GM08714 (cell line): ENCODE results near the gene RRBP1.
"Not testable (repeated sequence)": the region's sequence is repeated elsewhere in the genome, so short reads cannot be mapped to it uniquely, and the experiment has no call there.

Experiments
- H3K4me3 ChIP-seq: fragments of 200-500 bp; sonication (Bioruptor generic); 2 replicates; pipeline ENCODE4 v1.5.1; 2014; ENCODE audit warnings: mild to moderate bottlenecking, low read length, inconsistent platforms
- ZNF274 ChIP-seq: IDR thresholded peaks from 2 replicates; pipeline ENCODE4 v1.6.1; 2012; ENCODE audit warnings: mild to moderate bottlenecking, low read depth, low read length

The RRBP1 gene

DNA sequence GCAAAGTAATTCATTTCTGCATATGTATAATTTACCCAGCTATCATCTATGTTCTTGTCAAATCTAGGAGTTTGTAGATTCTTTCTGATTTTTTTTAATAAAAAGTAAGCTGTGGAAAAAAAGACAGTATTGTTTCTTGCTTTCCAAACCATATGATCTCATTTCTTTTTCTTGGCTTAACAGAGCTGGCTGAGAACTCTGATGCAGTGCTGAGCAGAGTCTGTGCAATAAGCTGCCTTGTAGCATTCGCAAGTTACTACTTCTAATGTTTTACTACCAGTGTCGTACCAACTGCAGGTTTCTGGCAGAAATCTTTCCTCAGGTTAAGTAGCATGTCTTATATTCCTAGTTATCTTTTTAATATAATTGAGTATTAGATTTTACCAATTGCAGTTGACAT lies 15.6 kb downstream of the RRBP1 start:
- no peak for TF ChIP-seq ZNF274
- no peak overlapping the region for H3K4me3 ChIP-seq

- no peak overlapping the region for H3K4me3 ChIP-seq
- TF ChIP-seq ZNF274: no peak
Observed at GRCh38 chr20:17665756-17666155, 16.3 kb downstream of the RRBP1 start.

DNA sequence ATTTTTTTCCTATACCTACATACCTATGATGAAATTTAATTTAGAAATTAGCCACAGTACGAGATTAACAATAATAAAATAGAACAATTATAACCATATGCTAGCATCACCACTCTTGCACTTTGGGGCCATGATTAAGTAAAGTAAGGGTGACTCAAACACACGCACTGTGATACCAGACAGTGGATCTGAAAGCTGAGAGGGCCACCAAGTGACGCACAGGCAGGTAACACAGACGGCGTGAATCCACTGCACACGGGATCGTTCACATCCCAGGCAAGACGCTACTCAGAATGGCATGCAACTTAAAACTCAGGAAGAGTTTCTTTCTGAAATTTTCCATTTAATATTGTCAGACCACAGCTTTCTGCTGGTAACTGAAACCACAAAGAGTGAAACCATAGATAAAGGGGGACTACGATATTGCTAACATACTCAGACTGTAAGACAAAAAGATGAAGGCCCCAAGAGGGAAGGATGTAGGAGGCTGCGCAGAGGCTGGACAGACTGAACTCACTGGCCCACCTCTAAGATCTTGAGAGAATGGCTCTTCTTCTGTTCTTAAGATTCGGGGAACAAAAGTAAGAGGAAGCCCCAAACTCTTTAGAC lies 17.9 kb downstream of the RRBP1 start:
- TF ChIP-seq ZNF274: no peak

GRCh38 chr20:17663486-17663885 lies 18.6 kb downstream of the RRBP1 start:
- no peak overlapping the region for H3K4me3 ChIP-seq
- no peak for TF ChIP-seq ZNF274

More for the DNA sequence above, 17.9 kb downstream of the RRBP1 start:
- no peak overlapping the region for H3K4me3 ChIP-seq

GRCh38 chr20:17663040-17663399 lies 19.0 kb downstream of the RRBP1 start:
- H3K4me3 ChIP-seq: no peak overlapping the region
- TF ChIP-seq ZNF274: no peak

GRCh38 chr20:17662333-17663039 lies 19.6 kb downstream of the RRBP1 start:
- H3K4me3 ChIP-seq: no peak overlapping the region
- no peak for TF ChIP-seq ZNF274

DNA sequence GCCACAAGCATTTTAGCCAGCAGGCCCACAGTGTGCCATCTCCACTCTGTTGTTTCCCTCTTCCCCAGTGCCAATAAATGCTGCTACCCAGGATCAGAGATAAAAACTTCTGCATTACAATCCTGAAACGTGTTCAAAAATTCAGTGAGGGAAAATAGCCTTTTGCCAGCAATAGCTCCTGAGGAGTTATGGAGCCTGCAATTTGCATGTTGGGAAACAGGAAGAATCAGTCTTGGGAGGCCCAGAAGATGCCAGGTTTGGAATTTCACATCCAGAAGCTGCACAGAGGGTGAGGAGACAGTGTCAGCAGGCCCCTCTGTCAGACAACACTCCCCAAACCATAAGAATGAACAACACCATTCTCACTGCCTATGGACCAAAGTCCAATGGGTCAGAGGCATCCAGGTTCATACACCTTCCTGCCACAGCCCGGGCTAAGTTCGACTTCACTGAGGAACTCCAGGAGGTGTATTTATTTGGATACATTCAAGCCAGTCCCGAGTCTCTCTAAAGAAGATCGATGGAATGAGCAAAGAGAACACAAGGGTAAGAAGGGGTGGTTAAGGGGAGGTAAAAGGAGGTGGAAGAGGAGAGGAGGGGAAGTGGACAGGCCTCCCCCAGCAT lies 20.8 kb downstream of the RRBP1 start:
- no peak overlapping the region for H3K4me3 ChIP-seq
- no peak for TF ChIP-seq ZNF274

GRCh38 chr20:17660667-17661066 lies 21.4 kb downstream of the RRBP1 start:
- H3K4me3 ChIP-seq: no peak overlapping the region

GRCh38 chr20:17659801-17660200 lies 22.2 kb downstream of the RRBP1 start:
- TF ChIP-seq ZNF274: no peak
- H3K4me3 ChIP-seq: no peak overlapping the region

More at GRCh38 chr20:17660667-17661066, 21.4 kb downstream of the RRBP1 start:
- TF ChIP-seq ZNF274: no peak

GRCh38 chr20:17659344-17659743 lies 22.7 kb downstream of the RRBP1 start:
- not testable (repeated sequence) for H3K4me3 ChIP-seq

DNA sequence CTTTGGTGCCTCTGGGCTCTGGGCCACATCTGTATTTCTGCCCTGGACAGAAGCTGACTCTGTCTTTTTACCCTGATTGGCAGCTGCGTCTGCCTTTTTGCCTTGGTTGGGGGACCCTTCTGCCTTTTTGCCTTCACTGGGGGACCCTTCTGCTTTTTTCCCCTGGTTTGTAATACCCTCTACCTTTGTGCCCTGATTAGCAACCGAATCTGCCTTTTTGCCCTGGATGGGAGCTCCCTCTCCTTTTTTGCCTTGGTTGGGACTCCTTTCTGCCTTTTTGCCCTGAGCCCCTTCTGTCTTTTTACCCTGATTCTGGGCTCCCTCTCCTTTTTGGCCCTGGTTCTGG lies 23.4 kb downstream of the RRBP1 start:
- no peak overlapping the region for H3K4me3 ChIP-seq
- TF ChIP-seq ZNF274: no peak

- no peak for TF ChIP-seq ZNF274
- no peak overlapping the region for H3K4me3 ChIP-seq
Observed at GRCh38 chr20:17657898-17658647, 24.0 kb downstream of the RRBP1 start.

DNA sequence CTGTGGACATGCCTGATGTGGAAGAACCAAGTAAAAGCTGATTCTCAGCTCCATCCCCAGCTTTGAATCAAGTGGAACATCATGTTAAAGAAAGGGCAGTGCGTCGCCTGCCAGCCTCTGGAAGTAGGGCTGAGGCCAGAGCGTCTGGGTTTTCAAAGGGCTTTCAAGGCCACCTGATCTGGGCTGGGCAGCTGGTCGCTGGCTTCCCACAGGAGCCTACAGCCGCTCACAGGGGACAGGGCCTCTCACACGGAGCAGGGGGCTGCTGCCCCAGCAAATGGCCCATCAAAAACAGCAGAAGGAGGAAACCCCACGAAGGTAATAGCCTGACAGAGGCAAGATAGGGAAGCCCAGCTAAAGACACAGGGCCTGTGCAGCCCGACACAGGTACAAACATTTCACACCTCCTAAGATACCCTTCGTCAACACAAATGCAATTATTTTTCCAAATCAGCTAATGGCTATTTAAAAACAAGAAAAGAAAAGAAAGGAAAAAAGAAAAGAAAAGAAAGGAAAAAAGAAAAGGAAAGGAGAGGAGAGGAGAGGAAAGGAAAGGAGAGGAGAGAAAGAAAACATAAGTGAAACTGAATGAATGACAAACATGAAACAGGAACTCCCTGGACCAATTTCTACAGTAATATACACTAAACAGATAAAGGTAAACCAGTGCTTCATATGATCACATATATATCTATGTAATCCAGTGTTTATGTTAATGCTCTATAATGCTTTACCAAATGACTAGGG lies 24.8 kb downstream of the RRBP1 start:
- H3K4me3 ChIP-seq: no peak overlapping the region
- no peak for TF ChIP-seq ZNF274

GRCh38 chr20:17655865-17656479 lies 26.1 kb downstream of the RRBP1 start:
- no peak for TF ChIP-seq ZNF274

More at GRCh38 chr20:17655865-17656479, 26.1 kb downstream of the RRBP1 start:
- H3K4me3 ChIP-seq: no peak overlapping the region
